ENCODE measurements around the gene ZNF532.

ZNF532 gene

DNA sequence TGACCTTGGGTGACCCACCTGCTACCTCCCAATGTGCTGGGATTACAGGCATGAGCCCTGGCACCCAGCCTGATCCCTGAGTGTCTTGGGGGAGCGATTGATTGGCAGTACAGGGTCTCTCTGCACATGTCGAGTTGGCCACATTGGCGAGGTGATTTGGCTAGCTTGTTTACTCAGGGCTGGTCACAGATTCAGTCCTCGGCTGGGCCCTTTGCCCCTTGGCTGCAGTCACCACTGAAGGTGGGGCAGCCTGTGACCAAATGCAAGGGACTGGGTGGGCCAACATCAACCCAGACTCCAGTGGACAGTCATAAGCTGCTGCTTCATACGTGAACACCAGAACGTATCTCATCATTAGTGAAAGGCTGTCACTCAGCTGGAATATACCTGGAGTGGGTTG, 114.9 kb downstream of the ZNF532 start:
- H3K36me3 Mint-ChIP-seq (ENCODE audit: insufficient read depth) = peaks cover 43% of the 10 kb centered on the region
- no peak overlapping the region for H3K27ac Mint-ChIP-seq
- ATAC-seq (replicated peaks) (no peak), DNase-seq (no peak)
- H3K27me3 Mint-ChIP-seq = peaks cover 0 to 17% of the 10 kb centered on the region in 2 donors
- H3K4me1 Mint-ChIP-seq (ENCODE audit: low read depth in 2 of 2) = no peaks in the 10 kb centered on the region
- no peaks in the 10 kb centered on the region for H3K9me3 Mint-ChIP-seq
- H3K4me3 Mint-ChIP-seq = no peak overlapping the region

DNA sequence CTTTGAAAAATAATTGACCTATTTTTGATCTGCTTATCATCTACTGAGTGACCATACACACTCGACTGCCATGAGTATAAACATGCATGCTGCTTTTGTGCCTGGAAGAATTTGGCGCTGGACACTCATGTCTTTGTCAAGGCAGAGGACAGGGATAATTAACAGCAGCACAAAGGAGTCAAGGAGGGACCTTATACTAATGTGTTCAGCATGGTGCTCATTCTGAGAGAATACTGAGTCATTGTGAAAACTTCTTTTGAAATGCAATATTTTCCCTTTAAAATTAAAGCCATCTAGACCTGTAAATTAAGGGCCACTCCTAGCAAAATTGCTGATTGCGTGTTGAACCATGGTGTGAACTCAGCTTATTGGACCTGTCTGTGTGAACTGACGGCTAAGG, 116.3 kb downstream of the ZNF532 start:
- ATAC-seq (replicated peaks) (no peak), DNase-seq (no peak)
- H3K36me3 Mint-ChIP-seq (ENCODE audit: insufficient read depth) = peaks cover 41% of the 10 kb centered on the region
- H3K27ac Mint-ChIP-seq = no peak overlapping the region
- H3K4me1 Mint-ChIP-seq (ENCODE audit: low read depth in 2 of 2) = no peaks in the 10 kb centered on the region
- H3K9me3 Mint-ChIP-seq = no peaks in the 10 kb centered on the region
- peaks cover 0 to 11% of the 10 kb centered on the region in 2 donors for H3K27me3 Mint-ChIP-seq
- H3K4me3 Mint-ChIP-seq = no peak overlapping the region

- H3K4me3 Mint-ChIP-seq = no peak overlapping the region
- DNase-seq (no peak), ATAC-seq (replicated peaks) (no peak)
- peaks cover 41% of the 10 kb centered on the region for H3K36me3 Mint-ChIP-seq (ENCODE audit: insufficient read depth)
- no peaks in the 10 kb centered on the region for H3K9me3 Mint-ChIP-seq
- no peak overlapping the region for H3K27ac Mint-ChIP-seq
- no peaks in the 10 kb centered on the region for H3K4me1 Mint-ChIP-seq (ENCODE audit: low read depth in 2 of 2)
- peaks cover 0 to 11% of the 10 kb centered on the region in 2 donors for H3K27me3 Mint-ChIP-seq
These were observed 118.8 kb downstream of the ZNF532 start for GRCh38 chr18:58983260-58984155.

GRCh38 chr18:58988600-58988999, 123.9 kb downstream of the ZNF532 start:
- Mint-ChIP-seq H3K27ac (no peak overlapping the region), H3K27me3 (peaks cover 0 to 4% of the 10 kb centered on the region in 2 donors), H3K4me1 (ENCODE audit: low read depth in 2 of 2) (no peaks in the 10 kb centered on the region), H3K36me3 (ENCODE audit: insufficient read depth) (no peaks in the 10 kb centered on the region), H3K4me3 (no peak overlapping the region), H3K9me3 (no peaks in the 10 kb centered on the region)
- ATAC-seq (replicated peaks) (no peak), DNase-seq (no peak)

GRCh38 chr18:58989184-58989759, 124.6 kb downstream of the ZNF532 start:
- Mint-ChIP-seq H3K36me3 (ENCODE audit: insufficient read depth) (no peaks in the 10 kb centered on the region), H3K9me3 (no peaks in the 10 kb centered on the region), H3K4me1 (ENCODE audit: low read depth in 2 of 2) (no peaks in the 10 kb centered on the region), H3K27ac (no peak overlapping the region), H3K4me3 (no peak overlapping the region), H3K27me3 (peaks cover 0 to 4% of the 10 kb centered on the region in 2 donors)
- ATAC-seq (replicated peaks) = no peak
- DNase-seq = no peak

- DNase-seq (no peak), ATAC-seq (replicated peaks) (no peak)
- Mint-ChIP-seq H3K36me3 (ENCODE audit: insufficient read depth) (no peaks in the 10 kb centered on the region), H3K4me3 (no peak overlapping the region), H3K27me3 (peaks cover 7 to 9% of the 10 kb centered on the region in 2 donors), H3K4me1 (ENCODE audit: low read depth in 2 of 2) (no peaks in the 10 kb centered on the region), H3K9me3 (no peaks in the 10 kb centered on the region), H3K27ac (no peak overlapping the region)
These were observed 126.0 kb downstream of the ZNF532 start for GRCh38 chr18:58990720-58991119.

DNA sequence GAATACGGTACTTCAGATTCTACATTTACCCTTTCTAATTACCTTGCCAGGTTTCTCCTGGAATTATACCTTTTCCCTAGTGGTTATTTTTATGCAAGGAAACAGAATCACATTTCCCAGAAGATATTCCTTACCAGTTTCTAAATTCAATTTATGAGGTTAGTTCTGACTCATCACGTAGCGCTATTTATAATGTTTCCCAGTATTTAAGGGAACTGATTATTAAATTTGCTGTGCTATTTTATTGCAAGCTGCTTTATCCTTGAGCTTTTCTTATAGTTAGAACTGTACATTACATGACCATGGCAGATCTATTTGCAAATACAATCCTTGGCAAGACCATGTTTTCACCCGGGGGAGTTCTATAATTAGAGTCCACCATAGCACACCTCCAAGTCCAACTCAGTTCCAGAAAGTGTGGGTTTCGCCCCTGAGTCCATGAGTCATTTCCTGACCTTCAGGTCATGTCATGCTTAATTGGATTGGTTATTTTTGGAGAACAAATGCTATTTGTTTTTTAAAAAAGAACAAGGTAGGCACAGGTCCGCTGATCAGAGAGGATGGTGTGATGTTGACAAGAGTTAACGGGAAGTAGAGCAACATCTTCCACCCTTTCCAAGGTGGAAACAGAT, 126.6 kb downstream of the ZNF532 start:
- no peak for ATAC-seq (replicated peaks)
- H3K36me3 Mint-ChIP-seq (ENCODE audit: insufficient read depth) = no peaks in the 10 kb centered on the region
- DNase-seq = no peak
- H3K4me3 Mint-ChIP-seq = no peak overlapping the region
- H3K27me3 Mint-ChIP-seq = peaks cover 11 to 12% of the 10 kb centered on the region in 2 donors
- no peaks in the 10 kb centered on the region for H3K9me3 Mint-ChIP-seq
- H3K4me1 Mint-ChIP-seq (ENCODE audit: low read depth in 2 of 2) = no peaks in the 10 kb centered on the region
- H3K27ac Mint-ChIP-seq = no peak overlapping the region

- Mint-ChIP-seq H3K36me3 (ENCODE audit: insufficient read depth) (no peaks in the 10 kb centered on the region), H3K4me1 (ENCODE audit: low read depth in 2 of 2) (no peaks in the 10 kb centered on the region), H3K4me3 (no peak overlapping the region), H3K9me3 (no peaks in the 10 kb centered on the region), H3K27ac (no peak overlapping the region), H3K27me3 (peaks cover 18% of the 10 kb centered on the region in 2 donors)
- ATAC-seq (replicated peaks) (no peak), DNase-seq (no peak)
These were observed 127.9 kb downstream of the ZNF532 start for GRCh38 chr18:58992301-58993231.

DNA sequence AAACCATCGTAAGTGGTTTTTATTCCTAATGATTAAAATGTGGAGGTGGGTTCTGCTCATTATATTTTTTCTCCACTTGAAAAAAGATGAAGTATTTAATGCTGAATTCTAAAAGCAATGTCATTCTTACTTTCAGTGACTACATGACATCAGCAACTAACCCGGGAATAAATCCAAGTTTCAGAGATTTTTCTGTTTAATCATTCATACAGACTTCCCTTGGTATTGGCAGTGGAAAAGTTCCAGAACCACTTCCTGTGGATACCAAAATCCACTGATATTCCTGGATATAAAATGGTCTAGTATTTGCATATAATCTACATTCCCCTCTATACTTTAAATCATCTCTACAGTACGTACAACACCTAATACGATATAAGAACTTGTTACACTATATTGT, 128.6 kb downstream of the ZNF532 start:
- H3K9me3 Mint-ChIP-seq = no peaks in the 10 kb centered on the region
- DNase-seq (no peak), ATAC-seq (replicated peaks) (no peak)
- H3K27ac Mint-ChIP-seq = no peak overlapping the region
- no peaks in the 10 kb centered on the region for H3K4me1 Mint-ChIP-seq (ENCODE audit: low read depth in 2 of 2)
- H3K4me3 Mint-ChIP-seq = no peak overlapping the region
- H3K36me3 Mint-ChIP-seq (ENCODE audit: insufficient read depth) = no peaks in the 10 kb centered on the region
- H3K27me3 Mint-ChIP-seq = peaks cover 18% of the 10 kb centered on the region in 2 donors

GRCh38 chr18:58995663-58996062, 131.0 kb downstream of the ZNF532 start:
- Mint-ChIP-seq H3K9me3 (no peaks in the 10 kb centered on the region), H3K27ac (no peak overlapping the region), H3K27me3 (peaks cover 18% of the 10 kb centered on the region in 2 donors), H3K36me3 (ENCODE audit: insufficient read depth) (no peaks in the 10 kb centered on the region), H3K4me3 (no peak overlapping the region), H3K4me1 (ENCODE audit: low read depth in 2 of 2) (no peaks in the 10 kb centered on the region)
- no peak for DNase-seq
- ATAC-seq (replicated peaks) = no peak

- no peak overlapping the region for H3K4me3 Mint-ChIP-seq
- H3K27ac Mint-ChIP-seq = no peak overlapping the region
- ATAC-seq (replicated peaks) (no peak), DNase-seq (no peak)
- H3K4me1 Mint-ChIP-seq (ENCODE audit: low read depth in 2 of 2) = no peaks in the 10 kb centered on the region
- H3K9me3 Mint-ChIP-seq = no peaks in the 10 kb centered on the region
- H3K36me3 Mint-ChIP-seq (ENCODE audit: insufficient read depth) = no peaks in the 10 kb centered on the region
- H3K27me3 Mint-ChIP-seq = peaks cover 18% of the 10 kb centered on the region in 2 donors
These were observed 131.5 kb downstream of the ZNF532 start for GRCh38 chr18:58996131-58996641.

DNA sequence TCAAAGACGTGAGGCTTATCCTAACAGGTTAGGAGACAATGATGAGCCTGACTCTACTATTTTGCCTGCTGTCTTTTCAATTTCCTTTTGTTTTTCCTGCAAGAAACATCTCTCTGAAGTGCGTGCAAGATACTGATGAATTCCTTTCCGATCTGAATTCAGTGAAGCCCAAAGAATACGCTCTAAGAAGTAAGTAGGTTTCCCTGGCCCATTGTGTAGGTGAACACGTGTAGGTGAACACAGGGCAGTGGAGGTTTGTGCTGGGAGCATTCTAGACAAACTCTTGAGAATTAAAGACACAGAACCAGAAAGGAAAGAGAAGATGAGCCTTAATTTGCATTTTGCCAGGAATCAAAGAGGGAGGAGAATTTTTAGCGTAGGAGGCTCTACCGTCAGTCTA, 132.0 kb downstream of the ZNF532 start:
- no peak for DNase-seq
- H3K27ac Mint-ChIP-seq = no peak overlapping the region
- H3K4me1 Mint-ChIP-seq (ENCODE audit: low read depth in 2 of 2) = no peaks in the 10 kb centered on the region
- H3K4me3 Mint-ChIP-seq = no peak overlapping the region
- H3K36me3 Mint-ChIP-seq (ENCODE audit: insufficient read depth) = no peaks in the 10 kb centered on the region
- peaks cover 18% of the 10 kb centered on the region in 2 donors for H3K27me3 Mint-ChIP-seq
- no peaks in the 10 kb centered on the region for H3K9me3 Mint-ChIP-seq
- no peak for ATAC-seq (replicated peaks)

GRCh38 chr18:58997811-58998337, 133.2 kb downstream of the ZNF532 start:
- H3K4me1 Mint-ChIP-seq (ENCODE audit: low read depth in 2 of 2) = no peaks in the 10 kb centered on the region
- ATAC-seq (replicated peaks) (no peak), DNase-seq (no peak)
- no peak overlapping the region for H3K27ac Mint-ChIP-seq
- H3K4me3 Mint-ChIP-seq = no peak overlapping the region
- peaks cover 14 to 18% of the 10 kb centered on the region in 2 donors for H3K27me3 Mint-ChIP-seq
- H3K9me3 Mint-ChIP-seq = no peaks in the 10 kb centered on the region
- no peaks in the 10 kb centered on the region for H3K36me3 Mint-ChIP-seq (ENCODE audit: insufficient read depth)
